Lower lobe of right lung (tissue), 2 donors: ENCODE measurements around the gene SQOR. TPM values are rescaled to one million over a fixed set of nuclear protein-coding genes. Genes with fewer than 3 reads are reported as not detected.

Experiments
- ATAC-seq, 2 donors: fragments of 200-7000 bp; cut with Tn5 transposase; one replicate each; pipeline ENCODE4 v1.9.1; 2020 to 2022; ENCODE audit warnings: mild to moderate bottlenecking in 2 of 2, moderate library complexity in 2 of 2
- DNase-seq: peaks from one replicate; pipeline ENCODE4 v3.0.0-alpha.2; 2020
- H3K27ac ChIP-seq: fragments of 200-600 bp; one replicate; pipeline ENCODE4 v1.8.0; 2022
- H3K27me3 ChIP-seq: fragments of 200-600 bp; one replicate; pipeline ENCODE4 v1.8.0; 2022; ENCODE audit warnings: low read depth
- H3K36me3 ChIP-seq: fragments of 200-600 bp; one replicate; pipeline ENCODE4 v1.8.0; 2022; ENCODE audit warnings: mild to moderate bottlenecking
- H3K4me1 ChIP-seq: fragments of 200-600 bp; one replicate; pipeline ENCODE4 v1.8.0; 2022
- H3K4me3 ChIP-seq: fragments of 200-600 bp; one replicate; pipeline ENCODE4 v1.8.0; 2022; ENCODE audit warnings: mild to moderate bottlenecking
- H3K9me3 ChIP-seq: fragments of 200-600 bp; one replicate; pipeline ENCODE4 v1.8.0; 2022
- intact Hi-C: fragments of 100-400 bp; cut with DNase I; formaldehyde crosslinking; loops from one replicate; pipeline ENCODE4 v1.11.0; 2022
- long read RNA-seq: library from polyadenylated mRNA; unstranded; transcript quantifications from one replicate; pipeline ENCODE4 v2.0.0, GENCODE V29; 2021
- total RNA-seq: library from RNA; stranded (reverse); fragmentation: NEBNext Ultra II Directional; extraction: Animal tissue kit (Norgen Biotek cat#: 25700); gene quantifications from one replicate; pipeline ENCODE4 v1.2.1, GENCODE V29; 2021
- TF ChIP-seq, protein P1 (sequence below): fragments of 200-600 bp; IDR thresholded peaks from one replicate; pipeline ENCODE4 v1.8.0; 2022; ENCODE audit warnings: antibody characterized with exemption, mild to moderate bottlenecking
- donor health status: DM: no; HTN: yes; CAD: no; lungs with severe emphysema.

The SQOR gene
- 97.1 TPM for total RNA-seq
- long read RNA-seq, transcript SQOR-201 (10 exons, 2,003 nt): major isoform, 132 of 180 reads
- long read RNA-seq, partial matches to known transcripts: 19 of 180 reads
- long read RNA-seq, other reads (novel, unspliced or antisense): 28 of 180 reads

DNA sequence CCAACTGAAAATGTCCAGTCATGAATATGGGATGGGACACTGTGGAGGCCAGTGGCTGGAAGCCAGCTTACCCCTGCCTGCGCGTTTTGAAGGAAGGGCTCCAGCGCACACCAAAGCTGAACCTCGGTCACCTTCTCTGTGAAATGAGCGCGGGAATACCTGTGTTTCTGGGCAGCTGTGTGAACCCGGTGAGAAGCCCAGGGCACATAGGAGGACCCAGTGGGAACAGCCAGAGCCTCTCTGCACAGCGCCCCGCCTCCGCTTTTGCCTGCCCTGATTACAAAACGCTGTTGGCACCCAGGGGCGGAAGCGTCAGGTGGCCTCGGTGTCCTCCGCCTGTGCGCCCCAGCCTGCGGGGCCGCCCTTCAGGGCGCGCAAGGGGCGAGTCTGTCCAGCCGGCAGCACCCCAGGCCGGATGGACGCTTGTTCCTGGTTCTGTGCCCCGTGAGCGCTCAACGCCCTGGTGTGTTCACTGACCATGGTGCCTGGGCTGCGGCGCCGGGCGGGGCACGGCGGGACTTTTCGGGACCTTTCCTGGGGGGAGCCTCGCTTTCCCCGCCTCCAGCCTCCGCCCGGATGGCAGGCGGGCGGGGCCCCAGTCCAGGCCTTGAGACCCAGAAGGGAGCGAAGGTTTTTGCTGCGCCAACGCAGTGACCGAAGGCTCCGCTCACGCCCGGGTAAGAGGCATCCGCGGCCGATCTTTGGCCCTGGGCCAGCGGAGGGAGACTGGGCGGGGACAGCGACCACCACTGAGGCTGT lies at the start of gene SQOR:
Gene SQOR, plus strand, starts transcription at position 598 of the 759 bp plus-strand sequence. CDS start 23,895 bp downstream, outside the sequence.
- Histone ChIP-seq H3K4me3 (peak within 1 kb of the TSS; percentile 82), H3K27me3 (no peaks in the 10 kb centered on the region), H3K36me3 (no peaks in the 10 kb centered on the region), H3K27ac (peak within 1 kb of the TSS; percentile 98), H3K9me3 (no peaks in the 10 kb centered on the region), H3K4me1 (peaks cover 38% of the 10 kb centered on the region)
- TF ChIP-seq, protein P1, sequence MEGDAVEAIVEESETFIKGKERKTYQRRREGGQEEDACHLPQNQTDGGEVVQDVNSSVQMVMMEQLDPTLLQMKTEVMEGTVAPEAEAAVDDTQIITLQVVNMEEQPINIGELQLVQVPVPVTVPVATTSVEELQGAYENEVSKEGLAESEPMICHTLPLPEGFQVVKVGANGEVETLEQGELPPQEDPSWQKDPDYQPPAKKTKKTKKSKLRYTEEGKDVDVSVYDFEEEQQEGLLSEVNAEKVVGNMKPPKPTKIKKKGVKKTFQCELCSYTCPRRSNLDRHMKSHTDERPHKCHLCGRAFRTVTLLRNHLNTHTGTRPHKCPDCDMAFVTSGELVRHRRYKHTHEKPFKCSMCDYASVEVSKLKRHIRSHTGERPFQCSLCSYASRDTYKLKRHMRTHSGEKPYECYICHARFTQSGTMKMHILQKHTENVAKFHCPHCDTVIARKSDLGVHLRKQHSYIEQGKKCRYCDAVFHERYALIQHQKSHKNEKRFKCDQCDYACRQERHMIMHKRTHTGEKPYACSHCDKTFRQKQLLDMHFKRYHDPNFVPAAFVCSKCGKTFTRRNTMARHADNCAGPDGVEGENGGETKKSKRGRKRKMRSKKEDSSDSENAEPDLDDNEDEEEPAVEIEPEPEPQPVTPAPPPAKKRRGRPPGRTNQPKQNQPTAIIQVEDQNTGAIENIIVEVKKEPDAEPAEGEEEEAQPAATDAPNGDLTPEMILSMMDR: no peak
- ATAC-seq (peak; percentile 93 to 94), DNase-seq (peak; percentile 94)
- intact Hi-C loops: no loop called here

DNA sequence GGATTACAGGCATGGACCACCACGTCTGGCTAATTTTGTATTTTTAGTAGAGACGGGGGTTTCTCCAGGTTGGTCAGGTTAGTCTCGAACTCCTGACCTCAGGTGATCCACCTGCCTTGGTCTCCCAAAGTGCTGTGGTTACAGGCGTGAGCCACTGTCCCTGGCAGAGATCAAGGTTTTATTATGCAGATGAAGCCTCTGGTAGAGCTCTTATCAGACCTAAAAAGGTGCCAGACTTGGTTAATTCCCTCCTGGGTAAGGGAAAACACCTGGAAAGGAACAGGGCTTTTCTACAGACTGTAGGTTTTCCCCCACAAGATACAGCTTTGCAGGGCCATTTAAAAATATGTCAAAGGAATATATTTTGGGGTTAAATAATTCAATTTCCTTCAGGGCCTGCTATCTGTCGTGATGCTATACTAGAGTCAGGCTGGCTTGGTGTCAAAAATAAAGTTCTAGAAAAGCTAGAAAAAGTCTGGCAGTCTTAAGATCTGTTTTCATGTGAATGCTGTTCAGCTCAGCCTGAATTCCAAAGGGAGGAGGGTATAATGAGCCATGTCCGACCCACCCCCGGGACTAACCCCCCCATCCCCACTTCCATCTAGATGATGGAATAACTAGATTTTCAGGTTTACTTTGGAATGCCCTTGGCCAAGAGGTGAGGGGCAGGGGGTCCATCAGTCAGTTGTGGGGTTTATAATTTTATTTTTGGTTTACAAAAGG lies 49.6 kb upstream of the SQOR start:
- intact Hi-C loops: no loop called here

DNA sequence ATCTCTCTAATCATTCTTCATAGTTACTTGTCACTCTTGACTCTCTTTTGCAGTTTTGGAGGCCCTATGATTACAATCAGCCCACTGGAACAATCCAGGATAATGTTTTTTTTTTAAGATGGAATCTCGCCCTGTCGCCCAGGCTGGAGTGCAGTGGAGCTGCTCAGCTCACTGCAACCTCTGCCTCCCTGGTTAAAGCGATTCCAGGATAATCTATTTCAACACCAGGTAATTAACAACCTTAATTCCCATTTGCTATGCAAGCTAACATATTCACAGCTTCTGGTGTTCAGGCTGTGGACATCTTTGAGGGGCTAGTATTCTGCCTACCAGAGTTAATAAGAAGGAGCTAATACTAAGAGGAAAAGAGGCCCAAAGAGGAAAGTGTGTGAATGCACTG lies 48.7 kb upstream of the SQOR start:
- intact Hi-C loops: no loop called here
- ATAC-seq (no peak), DNase-seq (no peak)
- Histone ChIP-seq H3K27ac (peak overlapping the region; percentile 99), H3K4me3 (peak overlapping the region; percentile 88), H3K27me3 (no peaks in the 10 kb centered on the region), H3K9me3 (no peaks in the 10 kb centered on the region), H3K4me1 (peaks cover 45% of the 10 kb centered on the region), H3K36me3 (no peaks in the 10 kb centered on the region)
- TF ChIP-seq, protein P1: no peak

More for the DNA sequence above, 49.6 kb upstream of the SQOR start:
- H3K4me1 ChIP-seq: peaks cover 38% of the 10 kb centered on the region
- H3K9me3 ChIP-seq: no peaks in the 10 kb centered on the region
- TF ChIP-seq, protein P1: no peak
- H3K27me3 ChIP-seq: no peaks in the 10 kb centered on the region
- H3K36me3 ChIP-seq: no peaks in the 10 kb centered on the region
- H3K4me3 ChIP-seq: no peak overlapping the region
- no peak for ATAC-seq
- DNase-seq: no peak
- no peak overlapping the region for H3K27ac ChIP-seq

DNA sequence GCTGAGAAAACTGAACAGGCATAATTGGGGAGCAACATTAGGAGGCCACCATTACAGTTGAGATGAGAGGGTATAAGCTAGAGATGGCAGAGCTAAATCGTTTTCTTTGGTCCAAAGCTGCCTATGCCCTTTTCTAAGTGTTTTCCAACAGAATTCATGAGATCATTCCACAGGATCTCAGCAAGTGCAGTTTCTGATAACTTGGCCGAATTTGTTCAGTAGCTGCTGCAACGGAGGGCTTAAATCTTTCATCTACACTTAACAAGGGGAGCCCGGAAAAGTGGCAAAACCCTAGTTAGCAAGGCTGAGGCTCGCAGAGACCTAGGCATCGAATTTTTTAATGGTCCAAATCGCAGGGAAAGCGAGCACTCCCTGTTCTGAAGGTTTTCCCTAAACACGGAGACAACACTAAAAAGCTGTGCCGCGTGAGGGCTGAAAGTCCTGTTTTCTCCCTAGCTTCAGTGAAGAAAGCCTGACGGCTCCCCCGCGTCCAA lies 48.2 kb upstream of the SQOR start:
- H3K4me3 ChIP-seq: peak overlapping the region; percentile 88
- H3K27me3 ChIP-seq: no peaks in the 10 kb centered on the region
- H3K4me1 ChIP-seq: peaks cover 50% of the 10 kb centered on the region
- DNase-seq: no peak
- intact Hi-C loops: no loop called here
- peak overlapping the region; percentile 99 for H3K27ac ChIP-seq
- H3K9me3 ChIP-seq: no peaks in the 10 kb centered on the region
- H3K36me3 ChIP-seq: no peaks in the 10 kb centered on the region
- peak in 1 of 2 donors; percentile 7 for ATAC-seq
- TF ChIP-seq, protein P1: no peak

DNA sequence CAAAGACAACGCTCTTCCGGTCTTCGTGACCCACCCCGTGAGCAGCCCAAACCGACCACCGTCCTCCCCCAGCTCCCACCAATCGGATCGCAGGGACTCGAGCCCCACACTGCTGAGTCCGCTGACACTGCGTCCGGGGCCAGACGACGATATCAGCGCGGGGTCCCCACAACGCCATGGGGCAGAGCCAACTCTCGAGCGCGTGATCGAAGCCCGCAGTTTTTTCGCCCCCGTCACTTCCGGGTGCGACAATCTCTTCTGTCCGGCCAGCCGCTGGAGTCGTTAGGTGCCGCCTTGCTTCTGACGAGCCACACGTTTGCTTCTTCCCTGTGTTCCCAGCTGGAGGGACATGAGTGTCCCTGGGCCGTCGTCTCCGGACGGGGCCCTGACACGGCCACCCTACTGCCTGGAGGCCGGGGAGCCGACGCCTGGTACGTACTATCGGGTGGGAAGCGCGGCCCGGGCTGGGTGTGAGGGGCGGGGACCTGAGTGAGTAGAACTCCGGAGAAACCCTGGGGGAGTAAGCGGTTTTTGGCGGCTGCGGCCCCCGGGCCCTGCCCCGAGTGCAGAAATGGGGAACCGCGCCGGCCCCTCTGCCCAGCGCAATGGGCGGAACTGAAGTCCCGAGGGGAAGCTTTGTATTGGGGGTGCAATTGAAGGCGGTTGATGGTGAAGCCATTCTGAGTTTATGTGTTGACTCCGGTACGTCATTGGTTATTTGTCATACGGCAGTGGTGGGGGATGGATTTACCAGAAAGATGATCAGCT lies 47.5 kb upstream of the SQOR start, which contains the start of gene BLOC1S6:
Gene BLOC1S6, plus strand, starts transcription at position 285 of the 768 bp plus-strand sequence. Its CDS starts 65 bp downstream, at position 350.
- peaks cover 3% of the 10 kb centered on the region for H3K36me3 ChIP-seq
- H3K27me3 ChIP-seq: no peaks in the 10 kb centered on the region
- H3K4me1 ChIP-seq: peaks cover 56% of the 10 kb centered on the region
- H3K4me3 ChIP-seq: peak within 1 kb of the TSS; percentile 88
- no peaks in the 10 kb centered on the region for H3K9me3 ChIP-seq
- H3K27ac ChIP-seq: peak within 1 kb of the TSS; percentile 99
- DNase-seq (peak; percentile 92), ATAC-seq (peak; percentile 94 to 95)
- intact Hi-C loops: no loop called here
- TF ChIP-seq, protein P1: no peak
